HepG2 (cell line): ENCODE data around the gene GATM. TPM values are rescaled to one million over a fixed set of nuclear protein-coding genes. Genes with fewer than 3 reads are reported as not detected.
A peak's percentile ranks its signal among the peaks of the same experiment; 100 is the strongest.

Source experiments
- ATAC-seq: fragments of 200-7000 bp; cut with Tn5 transposase; 3 replicates; pipeline ENCODE4 v1.9.1; 2020; ENCODE audit warnings: mild to moderate bottlenecking, moderate library complexity
- BruUV-seq: library from RNA; stranded (reverse); fragments of 400-500 nt; replicated peaks from 2 replicates; lab custom pipeline; 2021; lab: Mats Ljungman, UMichigan
- CTCF ChIA-PET: fragments of 300-600 bp; formaldehyde crosslinking; extraction: SDS; loops from one replicate; lab custom pipeline; 2021; ENCODE audit warnings: low total read pairs, inconsistent platforms, low intra/inter-chr PET ratio; lab: Yijun Ruan, JAX
- POLR2A ChIA-PET: fragments of 350-600 bp; sonication (Branson Sonifier 250); formaldehyde crosslinking; loops from one replicate; lab custom pipeline; 2020; ENCODE audit warnings: antibody characterized with exemption, inconsistent platforms; lab: Yijun Ruan, JAX
- DNase-seq: peaks from one replicate; pipeline ENCODE4 v3.0.0-alpha.2; 2015; ENCODE audit warnings: low spot score
- FAIRE-seq: peaks from 3 replicates; lab custom pipeline; 2011; peaks lifted over from hg19 to GRCh38; lab: Jason Lieb, UNC
- H2AFZ ChIP-seq: one replicate; pipeline ENCODE4 v1.6.1; 2011; ENCODE audit warnings: low read length, inconsistent platforms
- H3K27ac ChIP-seq: fragments of 300-600 bp; 3 replicates; pipeline ENCODE4 v1.8.0; 2011; ENCODE audit warnings: mixed run types, mild to moderate bottlenecking, mixed read lengths, low read length, inconsistent platforms; ENCODE audit not compliant: insufficient read depth; ENCODE audit errors: extremely low read length
- H3K27me3 ChIP-seq, 2 experiments: fragments of 200-600 bp in 1 of 2; 2 replicates in 1 of 2; 3 replicates in 1 of 2; pipeline versions ENCODE4 v1.6.0 to v1.8.0; 2011; ENCODE audit warnings: low read length in 2 of 2, mild to moderate bottlenecking in 2 of 2, moderate library complexity in 2 of 2, inconsistent platforms in 1 of 2; ENCODE audit not compliant: insufficient read depth in 2 of 2, control insufficient read depth in 1 of 2
- H3K36me3 ChIP-seq, 2 experiments: fragments of 200-600 bp in 1 of 2; replicated peaks in 1 of 2; 2 replicates in 1 of 2; 3 replicates in 1 of 2; pipeline versions ENCODE4 v1.5.1 to v1.8.0; 2011; ENCODE audit warnings: low read length in 2 of 2, inconsistent platforms in 1 of 2; ENCODE audit not compliant: insufficient read depth in 2 of 2, control insufficient read depth in 1 of 2
- H3K4me1 ChIP-seq: 2 replicates; pipeline ENCODE4 v1.5.1; 2012; ENCODE audit warnings: low read length, inconsistent platforms; ENCODE audit not compliant: insufficient read depth
- H3K4me2 ChIP-seq: 2 replicates; pipeline ENCODE4 v1.6.0; 2011; ENCODE audit warnings: low read depth, low read length, inconsistent platforms
- H3K4me3 ChIP-seq, 3 experiments: fragments of 200-600 bp in 1 of 3; sonication (generic), shearing (Covaris generic) in 1 of 3; replicated peaks in 1 of 3; 2 replicates each; pipeline ENCODE4 v1.5.1; 2011 to 2016; ENCODE audit warnings: low read length in 3 of 3, inconsistent platforms in 2 of 3, low read depth in 2 of 3, mild to moderate bottlenecking in 2 of 3, control low read depth in 1 of 3, mixed read lengths in 1 of 3; ENCODE audit not compliant: insufficient read depth in 1 of 3
- H3K79me2 ChIP-seq: one replicate; pipeline ENCODE4 v1.6.1; 2011; ENCODE audit warnings: low read length, inconsistent platforms; ENCODE audit not compliant: insufficient read depth
- H3K9ac ChIP-seq: 2 replicates; pipeline ENCODE4 v1.6.0; 2011; ENCODE audit warnings: mild to moderate bottlenecking, low read depth, low read length, inconsistent platforms; ENCODE audit not compliant: insufficient read depth
- H3K9me3 ChIP-seq: 2 replicates; pipeline ENCODE4 v1.5.1; 2012; ENCODE audit warnings: mild to moderate bottlenecking, low read length
- H4K20me1 ChIP-seq: 2 replicates; pipeline ENCODE4 v1.6.0; 2011; ENCODE audit warnings: inconsistent platforms, mild to moderate bottlenecking, low read length, moderate library complexity; ENCODE audit not compliant: insufficient read depth
- BRCA1 ChIP-seq: sonication (generic); formaldehyde crosslinking; IDR thresholded peaks from 2 replicates; pipeline ENCODE4 v1.4.0; 2020; ENCODE audit warnings: missing genetic modification reagents
- GATAD1 ChIP-seq: IDR thresholded peaks from 2 replicates; pipeline ENCODE4 v1.6.1; 2016; ENCODE audit warnings: missing genetic modification reagents, missing compliant biosample characterization
- JUNB ChIP-seq: sonication (generic); formaldehyde crosslinking; IDR thresholded peaks from 2 replicates; pipeline ENCODE4 v1.8.0; 2022; ENCODE audit warnings: missing genetic modification reagents, mild to moderate bottlenecking, borderline replicate concordance
- MED8 ChIP-seq: sonication (generic); formaldehyde crosslinking; IDR thresholded peaks from 2 replicates; pipeline ENCODE4 v1.8.1; 2023; ENCODE audit warnings: mild to moderate bottlenecking, missing genetic modification reagents; ENCODE audit not compliant: insufficient replicate concordance
- NR3C1 ChIP-seq: sonication (generic); formaldehyde crosslinking; IDR thresholded peaks from 2 replicates; pipeline ENCODE4 v1.4.0; 2020; ENCODE audit warnings: missing genetic modification reagents
- PRMT3 ChIP-seq: sonication (generic); formaldehyde crosslinking; IDR thresholded peaks from 2 replicates; pipeline ENCODE4 v1.8.1; 2022; ENCODE audit warnings: low read depth, mild to moderate bottlenecking, moderate library complexity, missing genetic modification reagents, borderline replicate concordance
- SAP130 ChIP-seq: IDR thresholded peaks from 2 replicates; pipeline ENCODE4 v1.6.1; 2016; ENCODE audit warnings: low read depth
- SATB2 ChIP-seq: sonication (generic); formaldehyde crosslinking; IDR thresholded peaks from 2 replicates; pipeline ENCODE4 v1.5.0; 2020; ENCODE audit warnings: missing genetic modification reagents
- SRSF1 ChIP-seq: fragments of 200-400 bp; formaldehyde crosslinking; optimal IDR thresholded peaks from 2 replicates; pipeline ENCODE3; 2017; ENCODE audit warnings: mild to moderate bottlenecking, low read depth, low read length, moderate library complexity
- ZMYM4 ChIP-seq: sonication (generic); formaldehyde crosslinking; IDR thresholded peaks from 2 replicates; pipeline ENCODE4 v1.8.1; 2023; ENCODE audit warnings: mild to moderate bottlenecking, missing genetic modification reagents
- ZNF136 ChIP-seq: sonication (generic); formaldehyde crosslinking; IDR thresholded peaks from 2 replicates; pipeline ENCODE4 v1.8.1; 2022; ENCODE audit warnings: low read depth, mild to moderate bottlenecking, moderate library complexity, missing genetic modification reagents
- ZNF230 ChIP-seq: sonication (generic); formaldehyde crosslinking; IDR thresholded peaks from 2 replicates; pipeline ENCODE4 v1.4.0; 2020; ENCODE audit warnings: mild to moderate bottlenecking, missing genetic modification reagents
- ZNF34 ChIP-seq: sonication (generic); formaldehyde crosslinking; IDR thresholded peaks from 2 replicates; pipeline ENCODE4 v1.4.0; 2020; ENCODE audit warnings: mild to moderate bottlenecking, missing genetic modification reagents, borderline replicate concordance
- ZNF350 ChIP-seq: sonication (generic); formaldehyde crosslinking; IDR thresholded peaks from 2 replicates; pipeline ENCODE4 v1.4.0; 2020; ENCODE audit warnings: mild to moderate bottlenecking, low read depth, missing genetic modification reagents, borderline replicate concordance
- ZNF432 ChIP-seq: sonication (generic); formaldehyde crosslinking; IDR thresholded peaks from 2 replicates; pipeline ENCODE4 v1.5.0; 2020; ENCODE audit warnings: missing genetic modification reagents, mild to moderate bottlenecking, borderline replicate concordance
- ZNF598 ChIP-seq: sonication (generic); formaldehyde crosslinking; IDR thresholded peaks from 2 replicates; pipeline ENCODE4 v1.5.1; 2020; ENCODE audit warnings: mild to moderate bottlenecking, missing genetic modification reagents, borderline replicate concordance
- ZNF782 ChIP-seq: sonication (generic); formaldehyde crosslinking; IDR thresholded peaks from 2 replicates; pipeline ENCODE4 v1.4.0; 2020; ENCODE audit warnings: missing genetic modification reagents, mild to moderate bottlenecking, borderline replicate concordance
- ZSCAN29 ChIP-seq: sonication (generic); formaldehyde crosslinking; conservative IDR thresholded peaks from 2 replicates; pipeline ENCODE4 v1.4.0; 2020; ENCODE audit warnings: mild to moderate bottlenecking, missing genetic modification reagents
- WGBS: methylation state at CpG from one replicate; pipeline ENCODE4 v1.1.6; 2017; ENCODE audit warnings: low lambda C conversion rate; 5-methylcytosine and 5-hydroxymethylcytosine counted together
- in situ Hi-C: cut with HindIII; loops from 2 replicates; pipeline ENCODE4 v1.10.0; 2017; ENCODE audit warnings: low pct_unique_long_range_greater_than_20kb; ENCODE audit not compliant: extremely low pct_ligation_motif_present
- intact Hi-C: fragments of 100-400 bp; cut with micrococcal nuclease; formaldehyde crosslinking; loops from one replicate; pipeline ENCODE4 v1.10.0; 2022; ENCODE audit not compliant: unreplicated experiment
- polyA plus RNA-seq, 8 experiments: library from polyadenylated mRNA; depleted of rRNA in 3 of 8; stranded (reverse) in 7 of 8; unstranded in 1 of 8; fragments of >200 nt; fragmentation: Illumina TruSeq in 4 of 8; extraction: Trizol in 4 of 8; gene quantifications; 2 replicates each; pipeline versions ENCODE4 v1.2.1 to v1.2.3, GENCODE V29; 2011 to 2016; ENCODE audit warnings: low read depth in 4 of 8, missing spikeins in 1 of 8, mixed read lengths in 1 of 8; ENCODE audit not compliant: insufficient read depth in 1 of 8
- total RNA-seq, 5 experiments: library from RNA; depleted of rRNA; stranded (reverse); fragments of >200 nt; fragmentation: Illumina TruSeq; extraction: Trizol; gene quantifications; 2 replicates each; pipeline ENCODE4 v1.2.3, GENCODE V29; 2016; ENCODE audit warnings: low read depth in 1 of 5
- TF ChIP-seq, protein P1 (sequence below): sonication (generic); formaldehyde crosslinking; conservative IDR thresholded peaks from 2 replicates; pipeline ENCODE4 v1.8.0; 2022; ENCODE audit warnings: mild to moderate bottlenecking, moderate library complexity, missing genetic modification reagents
- TF ChIP-seq, protein P2 (sequence below): sonication (generic); formaldehyde crosslinking; IDR thresholded peaks from 2 replicates; pipeline ENCODE4 v1.5.1; 2020; ENCODE audit warnings: mild to moderate bottlenecking, missing genetic modification reagents, borderline replicate concordance
- TF ChIP-seq, protein P3 (sequence below): IDR thresholded peaks from 2 replicates; pipeline ENCODE4 v1.6.1; 2016; ENCODE audit warnings: missing compliant biosample characterization, missing genetic modification reagents, borderline replicate concordance
- TF ChIP-seq, protein P4 (sequence below): IDR thresholded peaks from 2 replicates; pipeline ENCODE4 v1.6.1; 2016; ENCODE audit warnings: mild to moderate bottlenecking, missing biosample characterization, missing genetic modification reagents

Gene GATM
- total and polyA plus RNA-seq, 2 of the 13 experiments (the other 11 are each of a cell fraction or from before 2014, with no cell fraction given): 2.1 to 16.8 TPM

DNA sequence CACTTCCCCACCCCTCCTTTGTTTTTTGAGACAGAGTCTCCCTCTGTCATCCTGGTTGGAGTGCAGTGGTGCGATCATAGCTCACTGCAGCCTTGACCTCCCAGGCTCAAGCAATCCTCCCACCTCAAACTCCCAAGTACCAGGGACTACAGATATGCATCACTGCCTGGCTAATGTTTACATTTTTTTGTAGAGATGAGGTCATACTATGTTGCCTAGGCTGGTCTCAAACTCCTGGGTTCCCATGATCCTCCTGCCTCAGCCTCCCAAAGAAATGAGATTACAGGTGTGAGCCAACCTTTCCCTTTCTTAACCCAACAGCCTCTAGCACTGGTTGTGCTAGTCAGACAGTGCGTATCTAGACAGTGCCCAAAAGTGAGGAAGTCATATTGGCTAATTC lies 6.4 kb upstream of the GATM start:
- ATAC-seq (no peak), FAIRE-seq (peak; percentile 63), DNase-seq (no peak)
- no peak overlapping the region for H3K4me3 ChIP-seq
- WGBS: 83% methylated on average over 2 of the region's 2 CpGs
- intact Hi-C loops: no loop called here
- ChIA-PET CTCF (no interaction called here), POLR2A (no interaction called here)
- no peaks in the 10 kb centered on the region for H3K36me3 ChIP-seq
- in situ Hi-C loops: loop anchor here (5.0 kb wide), 1 partner anchor 42 kb away; no protein-coding TSS in a partner anchor
- no peaks in the 10 kb centered on the region; a peak in 1 of 5 replicates for H3K27me3 ChIP-seq
- H3K79me2 ChIP-seq: no peaks in the 10 kb centered on the region
- H3K9ac ChIP-seq: no peak overlapping the region
- peak overlapping the region; percentile 19 for H3K27ac ChIP-seq
- no peaks in the 10 kb centered on the region for H4K20me1 ChIP-seq
- peaks cover 59% of the 10 kb centered on the region for H3K4me1 ChIP-seq
- no TSS peak for BruUV-seq
- no peaks in the 10 kb centered on the region for H3K9me3 ChIP-seq
- H2AFZ ChIP-seq: no peak overlapping the region
- no peak overlapping the region for H3K4me2 ChIP-seq
- TF ChIP-seq, protein P1, sequence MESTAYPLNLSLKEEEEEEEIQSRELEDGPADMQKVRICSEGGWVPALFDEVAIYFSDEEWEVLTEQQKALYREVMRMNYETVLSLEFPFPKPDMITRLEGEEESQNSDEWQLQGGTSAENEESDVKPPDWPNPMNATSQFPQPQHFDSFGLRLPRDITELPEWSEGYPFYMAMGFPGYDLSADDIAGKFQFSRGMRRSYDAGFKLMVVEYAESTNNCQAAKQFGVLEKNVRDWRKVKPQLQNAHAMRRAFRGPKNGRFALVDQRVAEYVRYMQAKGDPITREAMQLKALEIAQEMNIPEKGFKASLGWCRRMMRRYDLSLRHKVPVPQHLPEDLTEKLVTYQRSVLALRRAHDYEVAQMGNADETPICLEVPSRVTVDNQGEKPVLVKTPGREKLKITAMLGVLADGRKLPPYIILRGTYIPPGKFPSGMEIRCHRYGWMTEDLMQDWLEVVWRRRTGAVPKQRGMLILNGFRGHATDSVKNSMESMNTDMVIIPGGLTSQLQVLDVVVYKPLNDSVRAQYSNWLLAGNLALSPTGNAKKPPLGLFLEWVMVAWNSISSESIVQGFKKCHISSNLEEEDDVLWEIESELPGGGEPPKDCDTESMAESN (CRISPR knock-in tag): no peak
- TF ChIP-seq SRSF1 (no peak), ZNF34 (CRISPR knock-in tag) (no peak), SAP130 (CRISPR knock-in tag) (0 out of 2 replicates have a peak, but pooled peaks have one; percentile 22), GATAD1 (CRISPR knock-in tag) (no peak), ZMYM4 (0 out of 2 replicates have a peak, but pooled peaks have one; percentile 28), ZNF598 (CRISPR knock-in tag) (no peak), NR3C1 (CRISPR knock-in tag) (no peak), ZNF230 (CRISPR knock-in tag) (no peak), JUNB (CRISPR knock-in tag) (no peak), PRMT3 (CRISPR knock-in tag) (no peak), ZNF782 (CRISPR knock-in tag) (no peak), SATB2 (CRISPR knock-in tag) (no peak), ZSCAN29 (CRISPR knock-in tag) (0 out of 2 replicates have a peak, but pooled peaks have one; percentile 34), MED8 (CRISPR knock-in tag) (no peak), ZNF350 (CRISPR knock-in tag) (no peak), ZNF432 (CRISPR knock-in tag) (no peak), BRCA1 (CRISPR knock-in tag) (no peak), ZNF136 (CRISPR knock-in tag) (no peak)
- TF ChIP-seq, protein P2, sequence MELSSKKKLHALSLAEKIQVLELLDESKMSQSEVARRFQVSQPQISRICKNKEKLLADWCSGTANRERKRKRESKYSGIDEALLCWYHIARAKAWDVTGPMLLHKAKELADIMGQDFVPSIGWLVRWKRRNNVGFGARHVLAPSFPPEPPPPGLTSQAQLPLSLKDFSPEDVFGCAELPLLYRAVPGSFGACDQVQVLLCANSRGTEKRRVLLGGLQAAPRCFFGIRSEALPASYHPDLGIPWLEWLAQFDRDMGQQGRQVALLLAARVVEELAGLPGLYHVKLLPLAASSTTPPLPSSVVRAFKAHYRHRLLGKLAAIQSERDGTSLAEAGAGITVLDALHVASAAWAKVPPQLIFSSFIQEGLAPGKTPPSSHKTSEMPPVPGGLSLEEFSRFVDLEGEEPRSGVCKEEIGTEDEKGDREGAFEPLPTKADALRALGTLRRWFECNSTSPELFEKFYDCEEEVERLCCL (CRISPR knock-in tag): no peak
- TF ChIP-seq, protein P3, sequence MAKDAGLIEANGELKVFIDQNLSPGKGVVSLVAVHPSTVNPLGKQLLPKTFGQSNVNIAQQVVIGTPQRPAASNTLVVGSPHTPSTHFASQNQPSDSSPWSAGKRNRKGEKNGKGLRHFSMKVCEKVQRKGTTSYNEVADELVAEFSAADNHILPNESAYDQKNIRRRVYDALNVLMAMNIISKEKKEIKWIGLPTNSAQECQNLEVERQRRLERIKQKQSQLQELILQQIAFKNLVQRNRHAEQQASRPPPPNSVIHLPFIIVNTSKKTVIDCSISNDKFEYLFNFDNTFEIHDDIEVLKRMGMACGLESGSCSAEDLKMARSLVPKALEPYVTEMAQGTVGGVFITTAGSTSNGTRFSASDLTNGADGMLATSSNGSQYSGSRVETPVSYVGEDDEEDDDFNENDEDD: no peak
- TF ChIP-seq, protein P4, sequence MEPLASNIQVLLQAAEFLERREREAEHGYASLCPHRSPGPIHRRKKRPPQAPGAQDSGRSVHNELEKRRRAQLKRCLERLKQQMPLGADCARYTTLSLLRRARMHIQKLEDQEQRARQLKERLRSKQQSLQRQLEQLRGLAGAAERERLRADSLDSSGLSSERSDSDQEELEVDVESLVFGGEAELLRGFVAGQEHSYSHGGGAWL (CRISPR knock-in tag): no peak
